Raji (cell line): ENCODE data around the gene BBIP1.

ENCODE experiments used
- POLR2A ChIP-seq: IDR thresholded peaks from 2 replicates; pipeline ENCODE4 v1.6.1; 2011; ENCODE audit warnings: low read depth, low read length, control low read depth; ENCODE audit not compliant: insufficient read depth

The BBIP1 gene

DNA sequence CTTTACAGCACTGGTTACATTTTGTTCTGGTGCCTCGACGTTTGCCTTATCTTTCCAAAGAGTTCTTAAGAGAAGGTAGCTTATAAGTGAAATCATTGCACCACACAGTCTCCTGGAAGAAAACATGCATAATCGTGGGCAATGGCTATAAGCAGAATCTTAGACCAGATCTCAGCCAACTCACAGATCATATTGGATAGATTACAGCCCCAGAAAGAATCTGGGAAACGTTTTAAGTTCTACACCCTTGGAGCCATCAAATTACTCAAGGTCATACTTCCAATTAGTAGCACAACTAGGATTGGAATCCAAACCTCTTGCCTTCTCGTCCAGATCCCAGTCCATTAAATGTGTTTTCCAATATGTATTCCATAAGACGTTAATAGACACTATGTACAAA is 56.0 kb downstream of the BBIP1 start:
- TF ChIP-seq POLR2A, result no peak

GRCh38 chr10:110861930-110862649 is 56.9 kb downstream of the BBIP1 start:
- no peak for TF ChIP-seq POLR2A

- no peak for TF ChIP-seq POLR2A
These were observed 57.5 kb downstream of the BBIP1 start for GRCh38 chr10:110861476-110861875.

DNA sequence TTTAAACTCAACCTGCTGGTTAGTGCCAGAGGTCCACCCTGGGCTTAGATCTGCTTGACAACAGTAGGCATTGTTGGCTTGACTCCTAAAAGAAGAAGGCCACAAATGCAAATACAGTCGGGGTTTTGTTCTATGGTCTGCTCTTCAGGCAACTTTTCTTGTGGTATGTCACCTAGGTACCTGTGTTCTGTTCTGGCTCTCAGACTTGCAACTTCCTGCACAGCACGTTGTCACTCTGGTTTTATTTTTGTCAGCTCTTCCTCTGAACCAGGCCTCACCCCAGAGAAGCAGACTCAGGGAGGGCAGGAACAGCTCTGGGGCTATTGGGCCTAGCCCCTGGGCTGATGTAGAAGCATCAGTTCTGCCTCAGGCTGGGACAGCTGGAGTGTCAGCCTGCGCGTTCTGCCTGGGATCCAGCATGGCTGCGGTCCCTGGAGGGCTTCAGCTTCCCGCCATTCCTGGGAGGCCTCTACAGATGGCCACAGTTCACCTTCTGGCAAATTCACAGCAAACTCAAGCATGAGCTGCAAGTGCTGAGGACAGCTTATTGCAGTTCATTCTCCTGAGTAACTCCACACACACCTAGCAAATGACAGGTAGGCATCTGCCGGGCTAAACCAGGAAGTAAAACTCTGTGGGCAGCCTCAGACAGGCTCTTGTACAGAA is 58.3 kb downstream of the BBIP1 start:
- TF ChIP-seq POLR2A, result no peak

- TF ChIP-seq POLR2A, result no peak
These were observed 59.0 kb downstream of the BBIP1 start for GRCh38 chr10:110859973-110860376.

DNA sequence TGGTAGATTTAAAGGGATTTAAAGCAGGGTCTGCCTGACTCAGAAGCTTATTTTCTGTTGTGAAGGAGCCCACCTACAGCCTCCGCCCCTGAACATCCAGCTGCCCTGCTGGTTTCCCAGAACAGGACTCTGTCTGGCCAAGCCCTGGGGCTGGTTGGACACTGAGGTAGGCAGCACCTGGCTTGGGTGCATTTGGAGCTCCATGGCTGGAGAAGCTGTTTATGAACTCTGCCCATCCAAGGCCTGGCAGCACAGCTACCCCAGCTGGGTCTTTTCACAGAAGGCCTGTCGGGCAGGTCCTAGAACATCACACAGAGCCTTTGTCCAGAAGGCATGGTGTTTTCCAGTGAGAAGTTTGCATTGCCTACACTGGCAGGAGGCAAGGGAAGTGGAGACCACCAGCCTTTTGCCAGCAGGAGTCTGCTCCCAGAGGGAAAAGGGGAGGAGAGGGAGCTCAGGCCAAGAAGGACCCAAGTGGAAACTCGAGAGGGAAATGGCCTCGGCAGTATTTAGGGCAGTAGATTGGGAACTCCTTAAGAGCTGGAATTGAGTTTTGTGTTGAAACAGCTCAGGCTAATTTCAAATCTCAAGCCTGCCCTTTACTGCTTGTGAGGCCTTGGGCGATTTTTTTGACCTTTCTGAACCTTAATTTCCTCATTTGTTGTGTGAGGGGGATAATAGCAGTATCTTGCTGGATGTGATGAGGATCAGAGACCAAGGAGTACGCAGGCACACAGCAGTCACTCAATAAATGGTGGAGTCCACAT is 59.6 kb downstream of the BBIP1 start:
- TF ChIP-seq POLR2A, result no peak

- TF ChIP-seq POLR2A, result no peak
These were observed 60.6 kb downstream of the BBIP1 start for GRCh38 chr10:110858297-110858934.

GRCh38 chr10:110857265-110858171 is 61.5 kb downstream of the BBIP1 start:
- no peak for TF ChIP-seq POLR2A

- no peak for TF ChIP-seq POLR2A
These were observed 64.9 kb downstream of the BBIP1 start for GRCh38 chr10:110853921-110854605.

DNA sequence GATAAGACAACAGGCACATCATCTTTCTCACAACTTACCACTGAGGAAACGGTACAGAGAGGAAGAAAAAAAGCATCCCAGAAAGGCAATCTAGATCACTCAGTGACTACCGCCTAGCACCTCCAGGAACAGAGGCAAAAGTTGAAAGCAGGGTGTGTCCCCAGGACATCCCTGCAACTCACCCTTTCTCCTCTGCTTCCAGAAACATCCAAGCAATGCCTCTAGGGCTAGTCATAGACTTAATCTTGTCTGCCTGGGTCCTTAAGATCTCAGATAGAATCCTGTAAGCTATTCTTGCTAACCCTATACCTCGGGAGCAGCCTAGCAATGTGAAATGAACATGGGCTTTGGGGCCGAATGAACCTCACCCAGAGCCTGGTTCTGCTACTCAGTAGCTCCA is 66.0 kb downstream of the BBIP1 start:
- no peak for TF ChIP-seq POLR2A

DNA sequence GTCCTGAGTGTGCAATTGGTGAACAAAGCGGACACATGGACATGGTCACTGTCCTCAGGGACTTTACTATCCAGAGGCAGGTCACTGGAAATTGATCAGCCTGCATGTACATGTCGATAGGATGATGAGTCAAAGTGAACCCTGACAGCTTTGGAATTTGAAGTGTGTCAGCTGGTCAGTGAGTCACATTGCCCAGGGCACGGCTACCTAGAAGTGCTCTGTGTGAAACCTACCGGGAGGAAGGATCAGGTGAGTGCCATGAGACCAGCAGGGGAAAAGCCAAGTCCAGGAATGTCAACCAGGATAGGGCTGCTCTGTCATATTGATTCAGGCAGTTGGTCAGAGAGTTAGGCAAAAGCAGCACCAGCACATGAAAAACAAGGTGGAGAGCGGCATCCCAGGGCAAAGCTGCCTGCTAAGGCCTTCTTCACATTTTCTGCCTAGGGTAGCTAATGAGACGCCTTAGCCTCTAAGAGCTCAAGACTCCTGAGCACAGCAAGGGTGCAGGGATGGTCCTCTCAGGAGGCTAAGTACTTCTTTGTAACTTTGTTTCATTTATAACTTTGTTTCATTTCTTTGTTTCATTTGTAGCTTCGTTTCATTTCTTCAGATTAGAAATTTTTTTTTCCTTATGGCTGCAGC is 66.6 kb downstream of the BBIP1 start:
- no peak for TF ChIP-seq POLR2A

GRCh38 chr10:110851020-110851612 is 67.9 kb downstream of the BBIP1 start:
- TF ChIP-seq POLR2A, result no peak

DNA sequence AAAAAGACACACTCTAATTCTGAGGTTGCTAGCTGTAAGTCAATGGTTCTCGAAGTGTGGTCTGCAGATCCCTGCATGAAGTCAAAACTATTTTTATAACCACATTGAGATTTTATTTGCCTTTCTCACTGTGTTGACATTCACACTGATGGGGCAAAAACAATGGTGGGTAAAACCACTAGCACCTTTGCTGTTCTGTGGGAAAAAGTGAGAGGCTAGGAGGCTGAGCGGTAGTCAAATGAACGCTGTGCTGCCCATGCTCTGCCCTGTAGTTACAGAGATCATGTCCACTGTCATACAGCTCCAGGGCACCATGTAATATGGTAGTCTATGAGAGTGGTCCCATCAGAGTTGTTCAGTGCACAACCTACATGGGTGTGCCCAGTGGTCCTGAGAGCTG is 68.9 kb downstream of the BBIP1 start:
- TF ChIP-seq POLR2A, result no peak
